Prostate gland (tissue), 2 donors: ENCODE data around the gene AQP10.

Experiments used
- CTCF ChIP-seq, 4 experiments: fragments of 200-600 bp in 2 of 4; fragments of 450-650 bp in 2 of 4; sonication (generic) in 2 of 4; IDR thresholded peaks; 1 replicate in 3 of 4; 2 replicates in 1 of 4; pipeline ENCODE4 v1.5.1; 2016 to 2019; ENCODE audit warnings: antibody characterized with exemption in 4 of 4, mild to moderate bottlenecking in 2 of 4, moderate library complexity in 2 of 4
- POLR2A ChIP-seq: fragments of 450-650 bp; IDR thresholded peaks from one replicate; pipeline ENCODE4 v1.6.1; 2016; ENCODE audit warnings: antibody characterized with exemption, mild to moderate bottlenecking
- POLR2AphosphoS5 ChIP-seq: sonication (generic); formaldehyde crosslinking; IDR thresholded peaks from one replicate; pipeline ENCODE4 v1.6.1; 2017; ENCODE audit warnings: antibody characterized with exemption

GRCh38 chr1:154301582-154301981 is 19.3 kb upstream of the AQP10 start:
- TF ChIP-seq CTCF (IDR thresholded peaks at IDR 0.05) (no peak), POLR2AphosphoS5 (no peak), POLR2A (no peak)
